Astrocyte of the spinal cord (primary cell): ENCODE measurements around the gene UPF1.
"Not testable (repeated sequence)": the region's sequence is repeated elsewhere in the genome, so short reads cannot be mapped to it uniquely, and the experiment has no call there.

Source experiments
- DNase-seq: peaks from one replicate; pipeline ENCODE4 v3.0.0; 2011; ENCODE audit warnings: low read depth, low spot score
- H3K4me3 ChIP-seq: 2 replicates; pipeline ENCODE4 v1.5.1; 2011; ENCODE audit warnings: low read depth, mild to moderate bottlenecking, low read length, moderate library complexity
- CTCF ChIP-seq: IDR thresholded peaks from 2 replicates; pipeline ENCODE4 v1.5.1; 2012; ENCODE audit warnings: low read depth, mild to moderate bottlenecking, low read length, inconsistent platforms
- in situ Hi-C: cut with HindIII; loops from 2 replicates; pipeline ENCODE4 v1.10.0; 2017; ENCODE audit warnings: low sequenced_read_pairs

Gene UPF1

GRCh38 chr19:18804643-18805042 is 27.1 kb upstream of the UPF1 start:
- in situ Hi-C loops: no loop called here
- no peak for TF ChIP-seq CTCF
- DNase-seq: no peak
- H3K4me3 ChIP-seq: no peak overlapping the region

- H3K4me3 ChIP-seq: no peak overlapping the region
- DNase-seq: no peak
- in situ Hi-C loops: no loop called here
- TF ChIP-seq CTCF: no peak
Observed at GRCh38 chr19:18807861-18808331, 23.9 kb upstream of the UPF1 start.

- H3K4me3 ChIP-seq: no peak overlapping the region
- DNase-seq: peak; percentile 43
- TF ChIP-seq CTCF: no peak
Observed at GRCh38 chr19:18809149-18809868, 22.4 kb upstream of the UPF1 start.

GRCh38 chr19:18811638-18812037 is 20.1 kb upstream of the UPF1 start:
- DNase-seq, in situ Hi-C loops, H3K4me3 ChIP-seq: not testable (repeated sequence)

More at GRCh38 chr19:18809149-18809868, 22.4 kb upstream of the UPF1 start:
- in situ Hi-C loops: no loop called here

- in situ Hi-C loops: no loop called here
- TF ChIP-seq CTCF: no peak
- DNase-seq: no peak
Observed at GRCh38 chr19:18814063-18814462, 17.7 kb upstream of the UPF1 start.

GRCh38 chr19:18815673-18816072 is 16.1 kb upstream of the UPF1 start:
- DNase-seq: no peak
- TF ChIP-seq CTCF: no peak
- in situ Hi-C loops: no loop called here
- no peak overlapping the region for H3K4me3 ChIP-seq

More at GRCh38 chr19:18814063-18814462, 17.7 kb upstream of the UPF1 start:
- H3K4me3 ChIP-seq: no peak overlapping the region

- H3K4me3 ChIP-seq, DNase-seq, in situ Hi-C loops: not testable (repeated sequence)
Observed at GRCh38 chr19:18816645-18817044, 15.1 kb upstream of the UPF1 start.
